SU-DHL-6 (cell line): Measurements from ENCODE around the gene ANKRD34C.

Experiments
- H2AFZ ChIP-seq: fragments of 200-600 bp; sonication (generic); 2 replicates; pipeline ENCODE4 v1.6.1; 2014; ENCODE audit warnings: low read depth, mild to moderate bottlenecking, moderate library complexity, mixed read lengths, antibody characterized with exemption, low read length; ENCODE audit not compliant: severe bottlenecking
- H3F3A ChIP-seq: fragments of 200-600 bp; shearing (Covaris generic); 2 replicates; pipeline ENCODE4 v1.6.0; 2016; ENCODE audit warnings: antibody characterized with exemption, mild to moderate bottlenecking; ENCODE audit not compliant: insufficient read depth
- H3K27ac ChIP-seq: fragments of 200-600 bp; sonication (generic); 2 replicates; pipeline ENCODE4 v1.5.1; 2016; ENCODE audit warnings: low read depth, mild to moderate bottlenecking, low read length, moderate library complexity, mixed read lengths
- H3K27me3 ChIP-seq: fragments of 200-600 bp; sonication (generic), shearing (Covaris generic); 2 replicates; pipeline ENCODE4 v1.6.0; 2014; ENCODE audit warnings: mild to moderate bottlenecking, low read length
- H3K36me3 ChIP-seq: fragments of 200-600 bp; sonication (generic); 2 replicates; pipeline ENCODE4 v1.6.1; 2014; ENCODE audit warnings: mild to moderate bottlenecking, low read length, mixed read lengths
- H3K4me2 ChIP-seq: fragments of 300-600, 200-600 bp; shearing (Covaris generic), sonication (generic); 2 replicates; pipeline ENCODE4 v1.6.0; 2014; ENCODE audit warnings: low read length, low read depth, mild to moderate bottlenecking; ENCODE audit not compliant: poor library complexity, severe bottlenecking
- H3K4me3 ChIP-seq: fragments of 200-600 bp; sonication (generic); 2 replicates; pipeline ENCODE4 v1.5.1; 2014; ENCODE audit warnings: antibody characterized with exemption, low read length, mild to moderate bottlenecking, mixed read lengths; ENCODE audit not compliant: insufficient read depth, poor library complexity, severe bottlenecking
- H3K79me2 ChIP-seq: fragments of 200-600 bp; sonication (generic); 2 replicates; pipeline ENCODE4 v1.6.1; 2014; ENCODE audit warnings: mild to moderate bottlenecking, low read length, moderate library complexity; ENCODE audit not compliant: insufficient read depth
- H3K9ac ChIP-seq: fragments of 200-600 bp; sonication (generic); 2 replicates; pipeline ENCODE4 v1.7.0; 2014; ENCODE audit warnings: mild to moderate bottlenecking, low read length
- H3K9me2 ChIP-seq: fragments of 200-600 bp; sonication (generic); replicated peaks from 2 replicates; pipeline ENCODE4 v1.6.1; 2014; ENCODE audit warnings: low read length; ENCODE audit not compliant: insufficient read depth
- H3K9me3 ChIP-seq: fragments of 200-600 bp; sonication (generic); 2 replicates; pipeline ENCODE4 v1.6.1; 2014; ENCODE audit warnings: low read length, mixed read lengths; ENCODE audit not compliant: insufficient read depth
- H4K20me1 ChIP-seq: fragments of 200-600 bp; sonication (generic); 2 replicates; pipeline ENCODE4 v1.6.1; 2014; ENCODE audit warnings: low read depth, mild to moderate bottlenecking, antibody characterized with exemption, low read length, moderate library complexity, mixed read lengths
- EZH2phosphoT487 ChIP-seq: fragments of 200-600 bp; sonication (generic), shearing (Covaris generic); conservative IDR thresholded peaks from 2 replicates; pipeline ENCODE4 v1.6.1; 2018; ENCODE audit warnings: mild to moderate bottlenecking, antibody characterized with exemption, low read length, moderate library complexity, mixed read lengths
- TF ChIP-seq, protein P1 (sequence below): fragments of 200-600 bp; sonication (generic); IDR thresholded peaks from one replicate; pipeline ENCODE4 v1.5.1; 2017; ENCODE audit warnings: antibody characterized with exemption, mild to moderate bottlenecking, low read length, moderate library complexity; ENCODE audit not compliant: insufficient read depth, poor library complexity, severe bottlenecking

The ANKRD34C gene

GRCh38 chr15:79307251-79307650 lies 24.7 kb downstream of the ANKRD34C start:
- Histone ChIP-seq H3K9ac (no peak overlapping the region), H3K27ac (no peak overlapping the region), H2AFZ (no peak overlapping the region), H3K27me3 (0 out of 2 replicates have a peak, but pooled peaks cover 2% of the 10 kb centered on the region), H4K20me1 (no peaks in the 10 kb centered on the region), H3K9me3 (no peaks in the 10 kb centered on the region), H3K4me2 (no peak overlapping the region), H3K79me2 (peaks cover 12% of the 10 kb centered on the region), H3F3A (0 out of 2 replicates have a peak, but pooled peaks cover 6% of the 10 kb centered on the region), H3K9me2 (no peaks in the 10 kb centered on the region), H3K36me3 (no peaks in the 10 kb centered on the region), H3K4me3 (no peak overlapping the region)
- TF ChIP-seq, protein P1, sequence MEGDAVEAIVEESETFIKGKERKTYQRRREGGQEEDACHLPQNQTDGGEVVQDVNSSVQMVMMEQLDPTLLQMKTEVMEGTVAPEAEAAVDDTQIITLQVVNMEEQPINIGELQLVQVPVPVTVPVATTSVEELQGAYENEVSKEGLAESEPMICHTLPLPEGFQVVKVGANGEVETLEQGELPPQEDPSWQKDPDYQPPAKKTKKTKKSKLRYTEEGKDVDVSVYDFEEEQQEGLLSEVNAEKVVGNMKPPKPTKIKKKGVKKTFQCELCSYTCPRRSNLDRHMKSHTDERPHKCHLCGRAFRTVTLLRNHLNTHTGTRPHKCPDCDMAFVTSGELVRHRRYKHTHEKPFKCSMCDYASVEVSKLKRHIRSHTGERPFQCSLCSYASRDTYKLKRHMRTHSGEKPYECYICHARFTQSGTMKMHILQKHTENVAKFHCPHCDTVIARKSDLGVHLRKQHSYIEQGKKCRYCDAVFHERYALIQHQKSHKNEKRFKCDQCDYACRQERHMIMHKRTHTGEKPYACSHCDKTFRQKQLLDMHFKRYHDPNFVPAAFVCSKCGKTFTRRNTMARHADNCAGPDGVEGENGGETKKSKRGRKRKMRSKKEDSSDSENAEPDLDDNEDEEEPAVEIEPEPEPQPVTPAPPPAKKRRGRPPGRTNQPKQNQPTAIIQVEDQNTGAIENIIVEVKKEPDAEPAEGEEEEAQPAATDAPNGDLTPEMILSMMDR = no peak
- TF ChIP-seq EZH2phosphoT487 = no peak

DNA sequence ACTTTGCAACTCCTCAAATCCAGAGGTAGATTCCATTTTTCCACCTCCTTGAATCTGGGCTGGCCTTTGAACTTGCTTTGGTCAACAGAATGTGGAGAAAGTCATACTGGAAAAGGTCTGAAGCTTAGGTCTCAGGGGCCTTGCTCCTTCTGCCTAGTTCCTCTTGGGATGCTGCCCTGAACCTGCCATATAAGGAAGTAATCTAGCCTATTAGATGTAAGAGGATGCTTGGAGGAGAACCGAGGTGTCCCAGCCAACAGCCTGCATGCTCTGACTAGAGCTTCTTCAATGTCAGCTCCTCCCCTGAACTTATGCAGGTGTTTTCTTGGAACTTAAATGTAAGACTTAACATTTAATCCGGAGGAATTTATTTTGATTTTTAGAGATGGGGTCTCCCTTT lies 26.4 kb downstream of the ANKRD34C start:
- Histone ChIP-seq H3K9ac (no peak overlapping the region), H3K27me3 (0 out of 2 replicates have a peak, but pooled peaks cover 2% of the 10 kb centered on the region), H3K36me3 (0 out of 2 replicates have a peak, but pooled peaks cover under 1% of the 10 kb centered on the region), H3K27ac (no peak overlapping the region), H2AFZ (no peak overlapping the region), H3K9me3 (no peaks in the 10 kb centered on the region), H3K9me2 (no peaks in the 10 kb centered on the region), H3K79me2 (peaks cover 24% of the 10 kb centered on the region), H3F3A (0 out of 2 replicates have a peak, but pooled peaks cover 6% of the 10 kb centered on the region), H3K4me2 (no peak overlapping the region), H4K20me1 (no peaks in the 10 kb centered on the region), H3K4me3 (no peak overlapping the region)
- TF ChIP-seq, protein P1 = no peak
- no peak for TF ChIP-seq EZH2phosphoT487

DNA sequence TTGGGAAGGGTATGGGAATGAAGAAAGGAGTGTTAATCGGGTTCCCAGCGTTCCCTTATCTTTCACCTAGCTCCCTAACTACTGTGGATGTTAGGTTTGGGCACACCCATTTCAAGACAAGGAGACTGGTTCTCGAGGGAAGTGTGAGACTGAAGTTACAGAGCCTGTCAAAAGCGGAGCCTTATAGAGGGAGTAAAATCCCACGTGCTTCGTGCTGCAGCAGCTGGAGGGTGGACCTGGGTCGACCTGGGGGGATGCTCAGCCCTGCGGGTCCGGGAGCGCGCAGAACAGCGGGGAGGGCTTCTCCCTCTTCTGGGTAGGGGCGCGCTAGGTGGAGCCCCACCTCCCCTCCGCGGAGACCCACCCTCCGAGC lies 28.1 kb downstream of the ANKRD34C start:
- Histone ChIP-seq H3K79me2 (peaks cover 24% of the 10 kb centered on the region), H3K4me3 (peak overlapping the region; percentile 62), H3F3A (0 out of 2 replicates have a peak, but pooled peaks cover 6% of the 10 kb centered on the region), H3K27ac (no peak overlapping the region), H4K20me1 (no peaks in the 10 kb centered on the region), H3K36me3 (0 out of 2 replicates have a peak, but pooled peaks cover 5% of the 10 kb centered on the region), H3K4me2 (peak overlapping the region; percentile 79), H2AFZ (peak overlapping the region; percentile 99), H3K9me3 (no peaks in the 10 kb centered on the region), H3K9ac (peak overlapping the region; percentile 89), H3K27me3 (0 out of 2 replicates have a peak, but pooled peaks cover 2% of the 10 kb centered on the region), H3K9me2 (no peaks in the 10 kb centered on the region)
- no peak for TF ChIP-seq EZH2phosphoT487
- TF ChIP-seq, protein P1 = no peak
